Spleen (tissue), 11 donors: Measurements from ENCODE around the gene GALNT15. TPM values are rescaled to one million over a fixed set of nuclear protein-coding genes. Genes with fewer than 3 reads are reported as not detected.

Experiments
- DNase-seq: peaks from one replicate; pipeline ENCODE4 v3.0.0-alpha.2; 2020
- H3K27ac ChIP-seq, 8 donors: fragments of 200-600 bp; sonication (generic) in 7 of 8; 1 replicate in 4 of 8; 2 replicates in 4 of 8; pipeline versions ENCODE4 v1.5.0 to v1.8.0; 2016 to 2021; ENCODE audit warnings: inconsistent platforms in 4 of 8, mild to moderate bottlenecking in 4 of 8, moderate library complexity in 1 of 8
- H3K27me3 ChIP-seq, 7 donors: fragments of 200-600 bp; sonication (generic) in 6 of 7; replicated peaks in 1 of 7; 1 replicate in 4 of 7; 2 replicates in 3 of 7; pipeline versions ENCODE4 v1.5.0 to v1.8.0; 2016 to 2021; ENCODE audit warnings: inconsistent platforms in 3 of 7, mild to moderate bottlenecking in 1 of 7
- H3K36me3 ChIP-seq, 6 donors: fragments of 200-600 bp; sonication (generic) in 5 of 6; 1 replicate in 4 of 6; 2 replicates in 2 of 6; pipeline versions ENCODE4 v1.5.0 to v1.8.0; 2016 to 2021; ENCODE audit warnings: inconsistent platforms in 2 of 6
- H3K4me1 ChIP-seq, 6 donors: fragments of 200-600 bp; sonication (generic) in 5 of 6; 1 replicate in 3 of 6; 2 replicates in 3 of 6; pipeline versions ENCODE4 v1.5.0 to v1.8.0; 2016 to 2021; ENCODE audit warnings: inconsistent platforms in 3 of 6
- H3K4me3 ChIP-seq, 8 donors: fragments of 200-600 bp; sonication (generic) in 7 of 8; 1 replicate in 4 of 8; 2 replicates in 4 of 8; pipeline versions ENCODE4 v1.5.0 to v1.8.0; 2016 to 2021; ENCODE audit warnings: inconsistent platforms in 4 of 8, mild to moderate bottlenecking in 4 of 8, moderate library complexity in 2 of 8
- H3K9me3 ChIP-seq, 8 donors: fragments of 200-600 bp; sonication (generic) in 7 of 8; 1 replicate in 4 of 8; 2 replicates in 4 of 8; pipeline versions ENCODE4 v1.5.0 to v1.8.0; 2016 to 2021; ENCODE audit warnings: inconsistent platforms in 4 of 8
- CTCF ChIP-seq, 11 experiments: fragments of 200-600 bp in 7 of 11; fragments of 450-650 bp in 4 of 11; sonication (generic) in 4 of 11; IDR thresholded peaks in 8 of 11; conservative IDR thresholded peaks in 3 of 11; 1 replicate in 7 of 11; 2 replicates in 4 of 11; pipeline versions ENCODE4 v1.4.0 to v1.8.0; 2016 to 2021; ENCODE audit warnings: antibody characterized with exemption in 11 of 11, inconsistent platforms in 4 of 11, mild to moderate bottlenecking in 1 of 11
- POLR2A ChIP-seq, 3 donors: fragments of 450-650 bp; IDR thresholded peaks; one replicate each; pipeline ENCODE4 v1.5.1; 2017; ENCODE audit warnings: antibody characterized with exemption in 3 of 3, mild to moderate bottlenecking in 1 of 3
- POLR2AphosphoS5 ChIP-seq, 3 donors: sonication (generic); formaldehyde crosslinking; IDR thresholded peaks; one replicate each; pipeline ENCODE4 v1.5.1; 2017; ENCODE audit warnings: antibody characterized with exemption in 3 of 3
- WGBS, 5 donors: extraction: QIAGEN DNeasy Blood & Tissue Kit in 3 of 5; methylation state at CpG; one replicate each; pipeline versions ENCODE4 v1.1.5 to v1.1.7; 2013 to 2018; 5-methylcytosine and 5-hydroxymethylcytosine counted together
- intact Hi-C: fragments of 100-400 bp; cut with DNase I; formaldehyde crosslinking; loops from one replicate; pipeline ENCODE4 v1.15.0; 2023; ENCODE audit warnings: low total_unique reads
- polyA plus RNA-seq, 3 donors: library from polyadenylated mRNA; stranded (reverse); fragments of 200-250 nt; gene quantifications; one replicate each; pipeline ENCODE4 v1.2.1, GENCODE V29; 2013
- total RNA-seq, 7 donors: library from RNA; depleted of rRNA in 3 of 7; stranded (reverse); fragments of >200 nt in 3 of 7; fragmentation: NEBNext Ultra II Directional in 4 of 7; extraction: Animal tissue kit (Norgen Biotek cat#: 25700) in 4 of 7; gene quantifications; one replicate each; pipeline versions ENCODE4 v1.1.0 to v1.2.1, GENCODE V29; 2016 to 2021
- donor health status: healthy with polysubstance abuse.
- donor health status: DM: no; HTN: no; CAD: no; lungs with moderate emphysema.
- donor health status: DM: no; HTN: no; CAD: no.
- donor health status: Bipolar disorder and iron deficiency.
- donor health status: healthy.
- donor health status: DM: no; HTN: no; CAD: no.
- donor health status: DM: yes; HTN: yes; CAD: no.

The GALNT15 gene
- total and polyA plus RNA-seq, 10 donors: 2.5 to 147 (median 42.1) TPM

- H3K9me3 ChIP-seq: peaks cover 0 to 4% (median 0%) of the 10 kb centered on the region in 8 donors
- TF ChIP-seq POLR2A (IDR thresholded peaks at IDR 0.05) (no peak), CTCF (IDR thresholded peaks at IDR 0.05 in 8 of 11, conservative IDR thresholded peaks at IDR 0.05 in 3 of 11) (no peak), POLR2AphosphoS5 (IDR thresholded peaks at IDR 0.05) (no peak)
- DNase-seq: no peak
- no peak overlapping the region for H3K27ac ChIP-seq
- 75 to 86% (median 79%) methylated on average over 7 of the region's 7 CpGs for WGBS, 5 donors
- H3K36me3 ChIP-seq: no peaks in the 10 kb centered on the region
- intact Hi-C loops: no loop called here
- H3K27me3 ChIP-seq: no peaks in the 10 kb centered on the region
- no peaks in the 10 kb centered on the region for H3K4me1 ChIP-seq
- H3K4me3 ChIP-seq: no peak overlapping the region
These were observed 42.3 kb upstream of the GALNT15 start for GRCh38 chr3:16132190-16132589.

- H3K27ac ChIP-seq: no peak overlapping the region
- no peak for DNase-seq
- H3K9me3 ChIP-seq: peaks cover 0 to 11% (median 0%) of the 10 kb centered on the region in 8 donors
- WGBS, 5 donors: 80 to 97% (median 87%) methylated on average over 3 of the region's 3 CpGs
- TF ChIP-seq POLR2A (IDR thresholded peaks at IDR 0.05): no peak
- TF ChIP-seq CTCF (IDR thresholded peaks at IDR 0.05 in 8 of 11, conservative IDR thresholded peaks at IDR 0.05 in 3 of 11): no peak
- no peak for TF ChIP-seq POLR2AphosphoS5 (IDR thresholded peaks at IDR 0.05)
- H3K36me3 ChIP-seq: no peaks in the 10 kb centered on the region
- H3K4me1 ChIP-seq: no peaks in the 10 kb centered on the region
- intact Hi-C loops: no loop called here
- H3K27me3 ChIP-seq: no peaks in the 10 kb centered on the region
- H3K4me3 ChIP-seq: no peak overlapping the region
These were observed 41.6 kb upstream of the GALNT15 start for GRCh38 chr3:16132928-16133327.

GRCh38 chr3:16134173-16134928 lies 40.1 kb upstream of the GALNT15 start:
- no peak for DNase-seq
- 67 to 77% (median 77%) methylated on average over 4 to 6 of the region's 6 CpGs for WGBS, 5 donors
- no peaks in the 10 kb centered on the region for H3K4me1 ChIP-seq
- no peak overlapping the region for H3K4me3 ChIP-seq
- H3K27me3 ChIP-seq: no peaks in the 10 kb centered on the region
- TF ChIP-seq CTCF (IDR thresholded peaks at IDR 0.05 in 8 of 11, conservative IDR thresholded peaks at IDR 0.05 in 3 of 11): no peak
- TF ChIP-seq POLR2A (IDR thresholded peaks at IDR 0.05): no peak
- TF ChIP-seq POLR2AphosphoS5 (IDR thresholded peaks at IDR 0.05): no peak
- H3K9me3 ChIP-seq: peaks cover 0 to 11% (median 0%) of the 10 kb centered on the region in 8 donors
- no peaks in the 10 kb centered on the region for H3K36me3 ChIP-seq
- no peak overlapping the region for H3K27ac ChIP-seq
- intact Hi-C loops: no loop called here

GRCh38 chr3:16136055-16136454 lies 38.4 kb upstream of the GALNT15 start:
- peaks cover 0 to 11% (median 0%) of the 10 kb centered on the region in 8 donors for H3K9me3 ChIP-seq
- no peak for TF ChIP-seq POLR2AphosphoS5 (IDR thresholded peaks at IDR 0.05)
- no peak for TF ChIP-seq CTCF (IDR thresholded peaks at IDR 0.05 in 8 of 11, conservative IDR thresholded peaks at IDR 0.05 in 3 of 11)
- TF ChIP-seq POLR2A (IDR thresholded peaks at IDR 0.05): no peak
- DNase-seq: no peak
- no peaks in the 10 kb centered on the region for H3K27me3 ChIP-seq
- H3K27ac ChIP-seq: no peak overlapping the region
- no peaks in the 10 kb centered on the region for H3K36me3 ChIP-seq
- no peaks in the 10 kb centered on the region for H3K4me1 ChIP-seq
- intact Hi-C loops: no loop called here
- no peak overlapping the region for H3K4me3 ChIP-seq
- WGBS, 5 donors: 77 to 84% (median 79%) methylated on average over 2 of the region's 2 CpGs
